H1 (cell line): ENCODE measurements around the gene GARNL3. TPM values are rescaled to one million over a fixed set of nuclear protein-coding genes. Genes with fewer than 3 reads are reported as not detected.
A peak's percentile ranks its signal among the peaks of the same experiment; 100 is the strongest.

Source experiments
- CTCF ChIA-PET: fragments of 300-600 bp; sonication (Branson Sonifier 250); formaldehyde crosslinking; loops from one replicate; lab custom pipeline; 2021; ENCODE audit not compliant: partially characterized antibody; lab: Charles Lee
- POLR2A ChIA-PET: fragments of 300-600 bp; sonication (Branson Sonifier 250); formaldehyde crosslinking; loops from one replicate; lab custom pipeline; 2021; ENCODE audit warnings: inconsistent platforms; ENCODE audit not compliant: partially characterized antibody; lab: Charles Lee
- DNase-seq, 2 experiments: peaks; one replicate each; pipeline versions ENCODE4 v3.0.0 to v3.0.0-alpha.2; 2010 to 2022; ENCODE audit warnings: low spot score in 2 of 2, low read depth in 1 of 2, mixed read lengths in 1 of 2
- FAIRE-seq: peaks from 2 replicates; lab custom pipeline; 2011; peaks lifted over from hg19 to GRCh38; lab: Jason Lieb, UNC
- H2AFZ ChIP-seq: 2 replicates; pipeline ENCODE4 v1.8.1; 2012; ENCODE audit warnings: low read length, inconsistent platforms
- H2AK5ac ChIP-seq: 2 replicates; pipeline ENCODE4 v1.6.1; 2013; ENCODE audit warnings: low read depth, low read length
- H2BK120ac ChIP-seq: replicated peaks from 2 replicates; pipeline ENCODE3; 2013; ENCODE audit warnings: low read depth, low read length, inconsistent platforms
- H2BK12ac ChIP-seq: 2 replicates; pipeline ENCODE4 v1.6.1; 2013; ENCODE audit warnings: low read depth, low read length
- H2BK15ac ChIP-seq: 2 replicates; pipeline ENCODE4 v1.6.1; 2013; ENCODE audit warnings: low read length
- H2BK20ac ChIP-seq: 2 replicates; pipeline ENCODE4 v1.6.1; 2013; ENCODE audit warnings: low read length
- H2BK5ac ChIP-seq: 2 replicates; pipeline ENCODE4 v1.6.1; 2013; ENCODE audit warnings: low read depth, low read length
- H3K14ac ChIP-seq: 2 replicates; pipeline ENCODE4 v1.6.1; 2013; ENCODE audit warnings: inconsistent platforms; ENCODE audit not compliant: insufficient read length
- H3K18ac ChIP-seq: 2 replicates; pipeline ENCODE4 v1.6.1; 2013; ENCODE audit warnings: low read length; ENCODE audit errors: extremely low read depth
- H3K23ac ChIP-seq: 2 replicates; pipeline ENCODE4 v1.6.1; 2013; ENCODE audit warnings: inconsistent platforms; ENCODE audit not compliant: insufficient read length
- H3K23me2 ChIP-seq: 2 replicates; pipeline ENCODE4 v1.6.1; 2013; ENCODE audit warnings: low read depth, low read length
- H3K27ac ChIP-seq: 2 replicates; pipeline ENCODE4 v1.6.1; 2011; ENCODE audit warnings: low read depth, low read length, inconsistent platforms
- H3K27me3 ChIP-seq, 4 experiments: replicated peaks in 1 of 4; 1 replicate in 1 of 4; 2 replicates in 3 of 4; pipeline versions ENCODE4 v1.6.1 to v1.8.1; 2011 to 2013; ENCODE audit warnings: low read length in 3 of 4, mild to moderate bottlenecking in 3 of 4, inconsistent platforms in 2 of 4, mixed read lengths in 2 of 4, moderate library complexity in 1 of 4; ENCODE audit not compliant: control insufficient read depth in 3 of 4, insufficient read depth in 3 of 4; ENCODE audit errors: extremely low read depth in 1 of 4
- H3K36me3 ChIP-seq, 4 experiments: 2 replicates each; pipeline versions ENCODE4 v1.6.1 to v1.8.1; 2011 to 2013; ENCODE audit warnings: mild to moderate bottlenecking in 4 of 4, low read length in 3 of 4, moderate library complexity in 2 of 4, control low read depth in 1 of 4, inconsistent platforms in 1 of 4; ENCODE audit not compliant: insufficient read depth in 4 of 4, control insufficient read depth in 2 of 4
- H3K4ac ChIP-seq: replicated peaks from 2 replicates; pipeline ENCODE3; 2013; ENCODE audit warnings: low read length, low read depth, mixed read lengths, inconsistent platforms; ENCODE audit not compliant: insufficient read length
- H3K4me1 ChIP-seq, 4 experiments: replicated peaks in 1 of 4; 1 replicate in 1 of 4; 2 replicates in 3 of 4; pipeline versions ENCODE4 v1.6.1 to v1.8.1; 2011 to 2013; ENCODE audit warnings: low read length in 3 of 4, inconsistent platforms in 2 of 4, mixed read lengths in 1 of 4; ENCODE audit not compliant: insufficient read depth in 4 of 4, control insufficient read depth in 3 of 4
- H3K4me2 ChIP-seq, 2 experiments: 2 replicates each; pipeline versions ENCODE4 v1.6.1 to v1.8.1; 2011 to 2013; ENCODE audit warnings: low read depth in 2 of 2, low read length in 2 of 2, control low read depth in 1 of 2, inconsistent platforms in 1 of 2, mild to moderate bottlenecking in 1 of 2; ENCODE audit not compliant: insufficient read depth in 1 of 2
- H3K4me3 ChIP-seq, 4 experiments: fragments of 200-600, 300-600 bp in 1 of 4; sonication (generic), shearing (Covaris generic), sonication (Bioruptor Twin) in 1 of 4; 2 replicates each; pipeline versions ENCODE4 v1.5.1 to v1.8.1; 2011 to 2016; ENCODE audit warnings: low read length in 4 of 4, low read depth in 3 of 4, control low read depth in 2 of 4, inconsistent platforms in 2 of 4, mild to moderate bottlenecking in 2 of 4, mixed read lengths in 1 of 4, moderate library complexity in 1 of 4; ENCODE audit not compliant: insufficient read depth in 2 of 4; ENCODE audit errors: extremely low read depth in 1 of 4
- H3K56ac ChIP-seq: replicated peaks from 2 replicates; pipeline ENCODE3; 2013; ENCODE audit warnings: low read depth, mild to moderate bottlenecking, mixed read lengths, low read length, inconsistent platforms; ENCODE audit not compliant: insufficient read length
- H3K79me1 ChIP-seq: 2 replicates; pipeline ENCODE4 v1.6.1; 2013; ENCODE audit warnings: low read depth, low read length, control low read depth
- H3K79me2 ChIP-seq, 2 experiments: 2 replicates each; pipeline versions ENCODE4 v1.6.1 to v1.8.1; 2012 to 2013; ENCODE audit warnings: low read length in 2 of 2, mild to moderate bottlenecking in 2 of 2, inconsistent platforms in 1 of 2; ENCODE audit not compliant: insufficient read depth in 2 of 2, control insufficient read depth in 1 of 2
- H3K9ac ChIP-seq, 4 experiments: replicated peaks in 1 of 4; 1 replicate in 1 of 4; 2 replicates in 3 of 4; pipeline versions ENCODE4 v1.6.1 to v1.8.1; 2011 to 2013; ENCODE audit warnings: low read depth in 3 of 4, low read length in 3 of 4, control low read depth in 2 of 4, mild to moderate bottlenecking in 2 of 4, moderate library complexity in 2 of 4, inconsistent platforms in 1 of 4; ENCODE audit errors: extremely low read depth in 1 of 4
- H3K9me3 ChIP-seq, 2 experiments: 2 replicates each; pipeline versions ENCODE4 v1.6.1 to v1.8.1; 2012 to 2013; ENCODE audit warnings: mild to moderate bottlenecking in 2 of 2, moderate library complexity in 2 of 2, control low read depth in 1 of 2, inconsistent platforms in 1 of 2, low read depth in 1 of 2, low read length in 1 of 2, mixed read lengths in 1 of 2; ENCODE audit not compliant: insufficient read depth in 2 of 2
- H4K20me1 ChIP-seq, 2 experiments: replicated peaks in 1 of 2; 2 replicates each; pipeline versions ENCODE3 to v1.8.1; 2011 to 2013; ENCODE audit warnings: inconsistent platforms in 2 of 2, low read length in 2 of 2, mild to moderate bottlenecking in 1 of 2; ENCODE audit not compliant: insufficient read depth in 2 of 2, control insufficient read depth in 1 of 2
- H4K5ac ChIP-seq: 2 replicates; pipeline ENCODE4 v1.6.1; 2013; ENCODE audit warnings: low read length, low read depth, mixed read lengths, inconsistent platforms; ENCODE audit not compliant: insufficient read length
- H4K8ac ChIP-seq: 2 replicates; pipeline ENCODE4 v1.8.0; 2013; ENCODE audit warnings: mild to moderate bottlenecking, moderate library complexity, low read length, inconsistent platforms; ENCODE audit not compliant: insufficient read depth; ENCODE audit errors: extremely low read depth
- H4K91ac ChIP-seq: replicated peaks from 2 replicates; pipeline ENCODE3; 2013; ENCODE audit warnings: low read length, mixed read lengths, inconsistent platforms; ENCODE audit not compliant: insufficient read length
- BCL11A ChIP-seq, 2 experiments: IDR thresholded peaks; one replicate each; pipeline ENCODE4 v1.6.1; 2011; ENCODE audit warnings: low read depth in 2 of 2, low read length in 2 of 2, mild to moderate bottlenecking in 2 of 2
- WGBS, 2 experiments: shearing (Covaris generic) in 1 of 2; methylation state at CpG; one replicate each; pipeline versions ENCODE4 v1.1.6 to v1.1.7; 2013 to 2015; ENCODE audit warnings: low lambda C conversion rate in 2 of 2, mixed read lengths in 2 of 2, inconsistent platforms in 1 of 2, low coverage in 1 of 2, missing lambda C conversion rate in 1 of 2; ENCODE audit not compliant: insufficient replicate concordance in 2 of 2, insufficient coverage in 1 of 2, insufficient read length in 1 of 2; ENCODE audit errors: extremely low coverage in 1 of 2, missing lambda C conversion rate in 1 of 2; 5-methylcytosine and 5-hydroxymethylcytosine counted together
- polyA plus RNA-seq, 7 experiments: library from polyadenylated mRNA; depleted of rRNA in 3 of 7; stranded (reverse) in 5 of 7; unstranded in 2 of 7; fragments of >200 nt in 5 of 7; fragments of 200-250 nt in 2 of 7; gene quantifications; 1 replicate in 5 of 7; 2 replicates in 1 of 7; 4 replicates in 1 of 7; pipeline versions ENCODE4 v1.2.1 to v1.2.3, GENCODE V29; 2011 to 2013; ENCODE audit warnings: missing spikeins in 2 of 7, mixed read lengths in 2 of 7
- total RNA-seq: library from RNA; stranded (reverse); fragmentation: NEBNext Ultra II Directional; extraction: Animal tissue kit (Norgen Biotek cat#: 25700); gene quantifications from 2 replicates; pipeline ENCODE4 v1.2.1, GENCODE V29; 2021

The GARNL3 gene
- total and polyA plus RNA-seq, 2 of the 8 experiments (the other 6 are each of a cell fraction or from before 2014, with no cell fraction given) = 6.5 to 18.3 TPM

- DNase-seq (no peak), FAIRE-seq (no peak)
- H3K18ac ChIP-seq = no peak overlapping the region
- no peak overlapping the region for H2AK5ac ChIP-seq
- H3K4ac ChIP-seq = no peak overlapping the region
- peaks cover 7% of the 10 kb centered on the region for H3K23me2 ChIP-seq
- H4K91ac ChIP-seq = no peak overlapping the region
- no peak overlapping the region for H3K27ac ChIP-seq
- peaks cover 0 to 9% of the 10 kb centered on the region in 2 experiments; a peak in 1 of 4 replicates for H3K79me2 ChIP-seq
- H3K4me3 ChIP-seq = no peak overlapping the region
- H3K4me1 ChIP-seq = peaks cover 0 to 9% (median 6%) of the 10 kb centered on the region in 4 experiments; a peak in 6 of 7 replicates
- no peak overlapping the region for H2AFZ ChIP-seq
- WGBS, 2 experiments = 95% methylated on average over 5 of the region's 6 CpGs; no CpG with 5 or more reads in 1 of the 2 experiments
- H2BK12ac ChIP-seq = no peak overlapping the region
- H3K36me3 ChIP-seq = no peaks in the 10 kb centered on the region
- H3K14ac ChIP-seq = no peak overlapping the region
- H3K9me3 ChIP-seq = no peaks in the 10 kb centered on the region
- H3K56ac ChIP-seq = no peak overlapping the region
- H3K23ac ChIP-seq = no peak overlapping the region
- H3K27me3 ChIP-seq = no peaks in the 10 kb centered on the region
- no peak overlapping the region for H4K8ac ChIP-seq
- no peak overlapping the region for H2BK20ac ChIP-seq
- no peak overlapping the region for H3K4me2 ChIP-seq
- H3K79me1 ChIP-seq = peaks cover 4% of the 10 kb centered on the region
- POLR2A ChIA-PET = interaction anchor here (1.2 to 1.5 kb wide), 2 partner anchors 22 to 27 kb away, joined by 4 to 5 read pairs; partner anchors contain the start of gene SLC2A8
- no peak overlapping the region for H2BK120ac ChIP-seq
- no peak for TF ChIP-seq BCL11A (IDR thresholded peaks at IDR 0.05; ENCODE audit: low read depth in 2 of 2, low read length in 2 of 2)
- no peak overlapping the region for H2BK5ac ChIP-seq
- no peak overlapping the region for H4K5ac ChIP-seq
- peak overlapping the region in 2 of 4 experiments; percentile 4 to 31; a peak in 2 of 7 replicates for H3K9ac ChIP-seq
- CTCF ChIA-PET = interaction anchor here (0.6 to 2.5 kb wide), 5 partner anchors 17 to 201 kb away, joined by 3 to 9 read pairs (median 4); no protein-coding TSS in a partner anchor
- H2BK15ac ChIP-seq = no peak overlapping the region
- H4K20me1 ChIP-seq = peaks cover 2% of the 10 kb centered on the region in 2 experiments
Observed at GRCh38 chr9:127419348-127419747, 154.8 kb downstream of the GARNL3 start.
